SK-N-SH treated with all-trans-retinoic acid at 6 μM for 48 hours (cell line): ENCODE results near the gene SDK2.

Experiments used
- ATAC-seq: fragments of 200-7000 bp; cut with Tn5 transposase; 3 replicates; pipeline ENCODE4 v1.9.1; 2020; ENCODE audit warnings: mild to moderate bottlenecking, moderate library complexity
- BACH2 ChIP-seq: fragments of 250-450 bp; sonication (Bioruptor Pico); IDR thresholded peaks from 2 replicates; pipeline ENCODE4 v1.9.0; 2021; ENCODE audit warnings: mild to moderate bottlenecking, borderline replicate concordance
- CREB5 ChIP-seq: fragments of 250-450 bp; sonication (Bioruptor Pico); IDR thresholded peaks from 2 replicates; pipeline ENCODE4 v1.5.1; 2020; ENCODE audit warnings: low read depth, mild to moderate bottlenecking, moderate library complexity
- CSDC2 ChIP-seq: fragments of 250-450 bp; sonication (Bioruptor Pico); IDR thresholded peaks from 2 replicates; pipeline ENCODE4 v1.5.0; 2020; ENCODE audit warnings: mild to moderate bottlenecking, moderate library complexity
- ESRRG ChIP-seq: fragments of 250-450 bp; sonication (Bioruptor Pico); IDR thresholded peaks from 2 replicates; pipeline ENCODE4 v1.6.1; 2021; ENCODE audit warnings: mild to moderate bottlenecking
- GLIS3 ChIP-seq: fragments of 250-450 bp; sonication (Bioruptor Pico); IDR thresholded peaks from 2 replicates; pipeline ENCODE4 v1.5.0; 2020; ENCODE audit warnings: mild to moderate bottlenecking, moderate library complexity
- ISL1 ChIP-seq: fragments of 250-450 bp; sonication (Bioruptor Pico); IDR thresholded peaks from 2 replicates; pipeline ENCODE4 v2.1.2; 2022; ENCODE audit warnings: mild to moderate bottlenecking, moderate library complexity
- OSR1 ChIP-seq: fragments of 250-450 bp; sonication (Bioruptor Pico); IDR thresholded peaks from 2 replicates; pipeline ENCODE4 v1.8.0; 2022; ENCODE audit warnings: moderate library complexity, mild to moderate bottlenecking, inconsistent platforms
- POU6F1 ChIP-seq: fragments of 250-450 bp; sonication (Bioruptor Pico); IDR thresholded peaks from 2 replicates; pipeline ENCODE4 v1.8.0; 2021; ENCODE audit warnings: low read depth, mild to moderate bottlenecking, moderate library complexity, borderline replicate concordance
- TCF4 ChIP-seq: fragments of 250-450 bp; sonication (Bioruptor Pico); IDR thresholded peaks from 2 replicates; pipeline ENCODE4 v1.8.0; 2021; ENCODE audit warnings: mild to moderate bottlenecking, moderate library complexity, borderline replicate concordance
- TOX ChIP-seq: fragments of 250-450 bp; sonication (Bioruptor Pico); IDR thresholded peaks from 2 replicates; pipeline ENCODE4 v1.8.0; 2021; ENCODE audit warnings: mild to moderate bottlenecking, moderate library complexity, borderline replicate concordance
- ZFP3 ChIP-seq: fragments of 250-450 bp; sonication (Bioruptor Pico); IDR thresholded peaks from 2 replicates; pipeline ENCODE4 v1.5.0; 2020; ENCODE audit warnings: mild to moderate bottlenecking, moderate library complexity
- ZFP30 ChIP-seq: fragments of 450-650 bp; formaldehyde crosslinking; IDR thresholded peaks from 2 replicates; pipeline ENCODE4 v1.5.0; 2022; ENCODE audit warnings: mild to moderate bottlenecking, moderate library complexity
- ZNF565 ChIP-seq: fragments of 450-650 bp; formaldehyde crosslinking; conservative IDR thresholded peaks from 2 replicates; pipeline ENCODE4 v1.5.0; 2020; ENCODE audit warnings: low read depth, mild to moderate bottlenecking, moderate library complexity
- ZNF70 ChIP-seq: fragments of 450-650 bp; formaldehyde crosslinking; IDR thresholded peaks from 2 replicates; pipeline ENCODE4 v1.5.0; 2020; ENCODE audit warnings: mild to moderate bottlenecking, moderate library complexity
- ZNF8 ChIP-seq: fragments of 450-650 bp; formaldehyde crosslinking; IDR thresholded peaks from 2 replicates; pipeline ENCODE4 v1.5.0; 2020; ENCODE audit warnings: mild to moderate bottlenecking, moderate library complexity
- TF ChIP-seq, protein P1 (sequence below): fragments of 250-450 bp; sonication (Bioruptor Pico); IDR thresholded peaks from 2 replicates; pipeline ENCODE4 v1.8.0; 2020; ENCODE audit warnings: mild to moderate bottlenecking, moderate library complexity, borderline replicate concordance
- TF ChIP-seq, protein P2 (sequence below): fragments of 250-450 bp; sonication (Bioruptor Pico); IDR thresholded peaks from 2 replicates; pipeline ENCODE4 v1.5.1; 2021; ENCODE audit warnings: mild to moderate bottlenecking, moderate library complexity

SDK2 gene

DNA sequence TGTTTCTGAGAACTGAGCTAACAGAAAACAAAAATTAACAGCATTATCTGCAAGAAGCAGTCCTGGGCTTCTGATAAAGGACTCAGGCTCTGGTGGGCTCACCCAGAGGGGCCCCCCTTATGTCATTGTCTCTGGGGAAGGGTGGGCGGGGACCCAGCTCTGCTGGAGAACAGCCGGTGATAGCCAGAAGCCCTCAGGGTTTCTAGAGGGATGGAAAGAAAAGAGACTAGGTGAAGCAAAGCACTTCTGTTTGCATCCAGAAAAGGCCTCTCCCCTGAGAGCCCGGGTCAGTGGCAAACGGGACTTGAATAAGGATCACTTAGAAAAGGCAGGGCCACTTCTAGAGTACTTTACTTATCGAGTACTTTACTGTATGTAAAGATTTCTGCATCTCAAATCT, 325.4 kb downstream of the SDK2 start:
- TF ChIP-seq, protein P1, sequence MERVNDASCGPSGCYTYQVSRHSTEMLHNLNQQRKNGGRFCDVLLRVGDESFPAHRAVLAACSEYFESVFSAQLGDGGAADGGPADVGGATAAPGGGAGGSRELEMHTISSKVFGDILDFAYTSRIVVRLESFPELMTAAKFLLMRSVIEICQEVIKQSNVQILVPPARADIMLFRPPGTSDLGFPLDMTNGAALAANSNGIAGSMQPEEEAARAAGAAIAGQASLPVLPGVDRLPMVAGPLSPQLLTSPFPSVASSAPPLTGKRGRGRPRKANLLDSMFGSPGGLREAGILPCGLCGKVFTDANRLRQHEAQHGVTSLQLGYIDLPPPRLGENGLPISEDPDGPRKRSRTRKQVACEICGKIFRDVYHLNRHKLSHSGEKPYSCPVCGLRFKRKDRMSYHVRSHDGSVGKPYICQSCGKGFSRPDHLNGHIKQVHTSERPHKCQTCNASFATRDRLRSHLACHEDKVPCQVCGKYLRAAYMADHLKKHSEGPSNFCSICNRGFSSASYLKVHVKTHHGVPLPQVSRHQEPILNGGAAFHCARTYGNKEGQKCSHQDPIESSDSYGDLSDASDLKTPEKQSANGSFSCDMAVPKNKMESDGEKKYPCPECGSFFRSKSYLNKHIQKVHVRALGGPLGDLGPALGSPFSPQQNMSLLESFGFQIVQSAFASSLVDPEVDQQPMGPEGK: no peak

GRCh38 chr17:73318427-73318813, 325.8 kb downstream of the SDK2 start:
- no peak for TF ChIP-seq ZNF565 (CRISPR knock-in tag)
- no peak for TF ChIP-seq POU6F1 (CRISPR knock-in tag)
- no peak for TF ChIP-seq ESRRG (CRISPR knock-in tag)
- TF ChIP-seq OSR1 (CRISPR knock-in tag): no peak
- no peak for TF ChIP-seq BACH2 (CRISPR knock-in tag)
- TF ChIP-seq TCF4 (CRISPR knock-in tag): no peak
- no peak for TF ChIP-seq ZFP30 (CRISPR knock-in tag)
- no peak for TF ChIP-seq CSDC2 (CRISPR knock-in tag)
- no peak for TF ChIP-seq ISL1
- TF ChIP-seq TOX (CRISPR knock-in tag): no peak
- no peak for TF ChIP-seq ZNF70 (CRISPR knock-in tag)
- ATAC-seq: no peak; the same call in 2 of the 3 replicates

More for the DNA sequence above, 325.4 kb downstream of the SDK2 start:
- ATAC-seq: no peak

DNA sequence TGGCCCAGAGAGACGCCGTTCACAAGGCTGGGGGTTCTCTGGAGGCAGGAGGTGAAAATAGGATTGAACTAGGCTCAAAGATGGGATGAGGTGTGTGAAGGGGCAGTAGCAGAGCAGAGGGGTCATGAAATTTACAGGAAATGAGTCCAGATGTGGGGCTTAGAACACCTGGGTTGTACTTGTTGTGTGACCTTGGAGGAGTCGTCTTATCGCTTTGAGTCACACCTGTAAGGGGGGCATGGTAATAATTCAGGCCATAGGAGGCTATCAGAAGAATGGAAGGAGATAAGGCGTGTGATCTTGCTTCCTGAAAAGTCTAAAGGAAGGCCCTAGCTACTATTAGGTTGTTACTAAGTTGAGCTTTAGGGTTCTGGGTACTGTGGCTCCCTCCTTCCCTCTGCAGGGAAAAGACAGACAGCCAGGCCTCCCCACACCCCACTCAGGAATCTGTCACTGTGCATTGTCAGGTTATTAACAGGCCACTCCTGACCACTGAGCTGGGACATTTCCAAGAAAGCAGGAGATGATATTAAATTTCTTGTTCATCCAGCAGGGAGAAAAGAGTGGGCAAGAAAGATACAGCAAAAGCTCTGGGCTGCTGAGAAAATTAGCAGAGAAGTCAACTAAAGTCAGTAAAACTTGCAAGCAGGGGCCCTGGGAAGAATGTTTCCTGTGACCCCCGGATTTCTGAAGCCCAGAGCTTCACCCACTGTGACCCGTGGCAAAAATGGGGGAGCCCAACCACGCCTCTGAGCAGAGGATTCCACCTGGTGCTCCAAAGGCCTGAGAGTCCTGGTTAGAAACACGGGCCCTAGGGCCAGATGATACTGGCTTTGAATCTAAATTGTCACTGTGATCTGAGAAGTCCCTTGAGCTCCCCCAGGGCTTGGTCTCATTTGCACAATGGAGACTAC, 326.5 kb downstream of the SDK2 start:
- peak; percentile 73 for ATAC-seq

GRCh38 chr17:73316919-73317505, 327.2 kb downstream of the SDK2 start:
- ATAC-seq: no peak; the same call in 2 of the 3 replicates
- TF ChIP-seq, protein P2, sequence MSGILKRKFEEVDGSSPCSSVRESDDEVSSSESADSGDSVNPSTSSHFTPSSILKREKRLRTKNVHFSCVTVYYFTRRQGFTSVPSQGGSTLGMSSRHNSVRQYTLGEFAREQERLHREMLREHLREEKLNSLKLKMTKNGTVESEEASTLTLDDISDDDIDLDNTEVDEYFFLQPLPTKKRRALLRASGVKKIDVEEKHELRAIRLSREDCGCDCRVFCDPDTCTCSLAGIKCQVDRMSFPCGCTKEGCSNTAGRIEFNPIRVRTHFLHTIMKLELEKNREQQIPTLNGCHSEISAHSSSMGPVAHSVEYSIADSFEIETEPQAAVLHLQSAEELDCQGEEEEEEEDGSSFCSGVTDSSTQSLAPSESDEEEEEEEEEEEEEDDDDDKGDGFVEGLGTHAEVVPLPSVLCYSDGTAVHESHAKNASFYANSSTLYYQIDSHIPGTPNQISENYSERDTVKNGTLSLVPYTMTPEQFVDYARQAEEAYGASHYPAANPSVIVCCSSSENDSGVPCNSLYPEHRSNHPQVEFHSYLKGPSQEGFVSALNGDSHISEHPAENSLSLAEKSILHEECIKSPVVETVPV: no peak
- no peak for TF ChIP-seq ZFP30 (CRISPR knock-in tag)
- TF ChIP-seq ESRRG (CRISPR knock-in tag): no peak
- TF ChIP-seq ZNF565 (CRISPR knock-in tag): no peak
- TF ChIP-seq TOX (CRISPR knock-in tag): no peak
- no peak for TF ChIP-seq ZFP3 (CRISPR knock-in tag)
- TF ChIP-seq ZNF8 (CRISPR knock-in tag): no peak
- TF ChIP-seq TCF4 (CRISPR knock-in tag): no peak
- no peak for TF ChIP-seq CREB5
- TF ChIP-seq OSR1 (CRISPR knock-in tag): no peak
- TF ChIP-seq GLIS3: no peak
- TF ChIP-seq CSDC2 (CRISPR knock-in tag): no peak
- TF ChIP-seq, protein P1: no peak
- TF ChIP-seq ZNF70 (CRISPR knock-in tag): no peak
- TF ChIP-seq BACH2 (CRISPR knock-in tag): no peak

More for the DNA sequence above, 326.5 kb downstream of the SDK2 start:
- TF ChIP-seq TCF4 (CRISPR knock-in tag): 0 out of 2 replicates have a peak, but pooled peaks have one; percentile 21
- TF ChIP-seq TOX (CRISPR knock-in tag): no peak
- 0 out of 2 replicates have a peak, but pooled peaks have one; percentile 24 for TF ChIP-seq ISL1
